Testis (tissue), 3 donors: Measurements from ENCODE around the gene TNS2. TPM values are rescaled to one million over a fixed set of nuclear protein-coding genes. Genes with fewer than 3 reads are reported as not detected.
"Not testable (repeated sequence)": the region's sequence is repeated elsewhere in the genome, so short reads cannot be mapped to it uniquely, and the experiment has no call there.

Experiments used
- DNase-seq: peaks from one replicate; pipeline ENCODE4 v3.0.0-alpha.2; 2019
- H3K27ac ChIP-seq, 2 donors: fragments of 200-600 bp; sonication (generic); one replicate each; pipeline ENCODE4 v1.5.1; 2019
- H3K27me3 ChIP-seq: fragments of 200-600 bp; sonication (generic); one replicate; pipeline ENCODE4 v1.5.1; 2019
- H3K36me3 ChIP-seq: fragments of 200-600 bp; sonication (generic); one replicate; pipeline ENCODE4 v1.5.1; 2017; ENCODE audit warnings: low read depth; ENCODE audit errors: missing control alignments
- H3K4me1 ChIP-seq: fragments of 200-600 bp; sonication (generic); one replicate; pipeline ENCODE4 v1.5.1; 2019
- H3K4me3 ChIP-seq, 2 donors: fragments of 200-600 bp; sonication (generic); one replicate each; pipeline ENCODE4 v1.5.1; 2017 to 2019
- H3K9me3 ChIP-seq: fragments of 200-600 bp; sonication (generic); one replicate; pipeline ENCODE4 v1.5.1; 2017
- POLR2A ChIP-seq: fragments of 450-650 bp; IDR thresholded peaks from one replicate; pipeline ENCODE4 v1.6.1; 2017; ENCODE audit warnings: antibody characterized with exemption, mild to moderate bottlenecking, moderate library complexity
- WGBS, 2 donors: methylation state at CpG; one replicate each; pipeline ENCODE4 v1.1.5; 2018; 5-methylcytosine and 5-hydroxymethylcytosine counted together
- intact Hi-C: fragments of 100-400 bp; cut with DNase I; formaldehyde crosslinking; loops from one replicate; pipeline ENCODE4 v1.15.1; 2023; ENCODE audit warnings: low total_unique reads
- polyA plus RNA-seq: library from polyadenylated mRNA; stranded (reverse); fragments of 350-450 nt; fragmentation: Illumina TruSeq; extraction: RNeasy Lipid Tissue Mini Kit (QIAGEN cat#74804); gene quantifications from one replicate; pipeline ENCODE4 v1.2.3, GENCODE V29; 2014; ENCODE audit warnings: low read depth, low replicate concordance; ENCODE audit not compliant: insufficient read depth
- total RNA-seq, 2 donors: library from RNA; depleted of rRNA; stranded (reverse); fragments of >200 nt; gene quantifications; one replicate each; pipeline ENCODE4 v1.2.3, GENCODE V29; 2016
- TF ChIP-seq, protein P1 (sequence below), 3 experiments: fragments of 450-650 bp in 2 of 3; fragments of 200-600 bp in 1 of 3; sonication (generic) in 1 of 3; IDR thresholded peaks; one replicate each; pipeline ENCODE4 v1.5.1; 2016 to 2019; ENCODE audit warnings: antibody characterized with exemption in 3 of 3, mild to moderate bottlenecking in 2 of 3, moderate library complexity in 1 of 3

The TNS2 gene
- total and polyA plus RNA-seq, 3 donors from 2014 or later: 47.0 to 138 (median 108) TPM

DNA sequence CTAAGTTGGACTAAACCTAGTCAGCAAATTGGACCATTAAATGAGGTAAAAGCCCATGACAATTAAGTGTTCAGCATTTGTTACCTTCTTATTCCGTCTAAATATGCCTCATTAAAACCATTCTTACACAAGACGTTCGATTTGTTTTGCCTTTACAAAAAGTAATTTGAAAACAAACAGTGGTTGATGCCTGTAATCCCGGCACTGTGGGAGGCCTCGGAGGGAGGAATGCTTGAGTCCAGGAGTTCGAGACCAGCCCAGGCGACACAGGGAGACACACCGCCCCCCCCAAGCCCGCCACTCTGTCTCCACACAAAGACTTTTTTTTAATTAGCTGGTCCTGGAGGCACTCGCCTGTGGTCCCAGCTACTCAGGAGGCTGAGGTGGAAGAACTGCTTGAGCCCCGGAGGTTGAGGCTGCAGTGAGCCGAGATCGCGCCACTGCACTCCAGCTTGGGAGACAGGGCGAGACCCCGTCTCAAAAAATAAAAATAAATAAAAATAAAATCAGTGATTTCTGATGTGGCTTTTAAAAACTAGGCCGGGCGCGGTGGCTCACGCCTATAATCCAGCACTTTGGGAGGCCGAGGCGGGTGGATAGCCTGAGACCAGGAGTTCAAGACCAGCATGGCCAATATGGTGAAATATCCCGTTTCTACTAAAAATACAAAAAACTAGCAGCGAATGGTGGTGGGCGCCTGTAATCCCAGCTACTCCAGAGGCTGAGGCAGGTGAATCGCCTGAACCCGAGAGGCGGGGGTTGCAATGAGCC lies 44.5 kb upstream of the TNS2 start:
- Histone ChIP-seq H3K9me3 (no peaks in the 10 kb centered on the region), H3K4me3 (peak overlapping the region; percentile 97 to 99), H3K27me3 (no peaks in the 10 kb centered on the region), H3K27ac (peak overlapping the region; percentile 97 to 98), H3K4me1 (peaks cover 31% of the 10 kb centered on the region), H3K36me3 (no peaks in the 10 kb centered on the region)
- 3 to 8% methylated on average over 22 to 28 of the region's 28 CpGs for WGBS, 2 donors
- DNase-seq: peak; percentile 29
- no peak for TF ChIP-seq POLR2A
- TF ChIP-seq, protein P1, sequence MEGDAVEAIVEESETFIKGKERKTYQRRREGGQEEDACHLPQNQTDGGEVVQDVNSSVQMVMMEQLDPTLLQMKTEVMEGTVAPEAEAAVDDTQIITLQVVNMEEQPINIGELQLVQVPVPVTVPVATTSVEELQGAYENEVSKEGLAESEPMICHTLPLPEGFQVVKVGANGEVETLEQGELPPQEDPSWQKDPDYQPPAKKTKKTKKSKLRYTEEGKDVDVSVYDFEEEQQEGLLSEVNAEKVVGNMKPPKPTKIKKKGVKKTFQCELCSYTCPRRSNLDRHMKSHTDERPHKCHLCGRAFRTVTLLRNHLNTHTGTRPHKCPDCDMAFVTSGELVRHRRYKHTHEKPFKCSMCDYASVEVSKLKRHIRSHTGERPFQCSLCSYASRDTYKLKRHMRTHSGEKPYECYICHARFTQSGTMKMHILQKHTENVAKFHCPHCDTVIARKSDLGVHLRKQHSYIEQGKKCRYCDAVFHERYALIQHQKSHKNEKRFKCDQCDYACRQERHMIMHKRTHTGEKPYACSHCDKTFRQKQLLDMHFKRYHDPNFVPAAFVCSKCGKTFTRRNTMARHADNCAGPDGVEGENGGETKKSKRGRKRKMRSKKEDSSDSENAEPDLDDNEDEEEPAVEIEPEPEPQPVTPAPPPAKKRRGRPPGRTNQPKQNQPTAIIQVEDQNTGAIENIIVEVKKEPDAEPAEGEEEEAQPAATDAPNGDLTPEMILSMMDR (IDR thresholded peaks at IDR 0.05): no peak
- intact Hi-C loops: no loop called here

DNA sequence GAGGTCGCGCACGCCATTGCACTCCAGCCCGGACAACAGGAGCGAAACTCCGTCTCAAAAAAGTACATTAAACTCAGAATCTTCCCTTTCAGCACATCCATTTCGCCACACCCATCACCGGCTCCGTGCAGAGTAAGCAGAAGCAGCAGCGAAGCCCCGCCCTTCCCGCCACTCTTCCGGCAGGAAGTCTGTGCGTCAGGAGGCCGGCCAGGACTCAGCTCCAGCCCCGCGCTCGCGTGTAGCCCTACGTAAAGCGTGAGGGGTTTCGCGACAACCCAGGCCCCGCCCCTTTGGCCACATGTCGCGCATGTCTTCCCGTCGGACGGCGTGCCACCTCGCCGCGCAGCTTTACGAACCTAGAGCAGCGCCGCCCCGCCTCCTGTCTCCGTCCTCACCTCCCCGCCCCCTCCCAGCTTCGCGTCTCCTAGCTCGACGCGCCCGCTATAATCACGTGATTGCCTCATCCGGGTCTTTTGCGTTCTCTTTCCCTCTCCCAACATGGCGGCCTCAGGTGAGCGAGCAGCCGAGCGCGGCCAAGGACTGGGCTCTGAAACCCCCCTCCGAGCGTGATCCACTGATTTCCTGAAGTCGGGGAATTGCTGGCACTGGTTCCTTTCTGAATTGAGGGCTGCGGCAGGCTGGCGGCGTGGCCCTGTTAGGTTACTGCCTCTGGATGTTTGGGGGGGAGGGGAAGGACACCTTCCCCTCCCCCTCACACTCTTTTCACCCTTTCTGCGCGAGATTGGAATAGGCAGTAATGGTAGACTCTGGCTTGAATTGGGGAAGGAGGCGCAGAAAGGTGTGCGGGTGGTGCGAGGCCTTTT lies 43.7 kb upstream of the TNS2 start, which contains the start of gene EIF4B:
Gene EIF4B, plus strand, starts transcription at position 471 of the 824 bp plus-strand sequence. Its CDS starts 28 bp downstream, at position 499.
- Histone ChIP-seq H3K4me1 (peaks cover 34% of the 10 kb centered on the region), H3K27me3 (no peaks in the 10 kb centered on the region), H3K9me3 (no peaks in the 10 kb centered on the region), H3K27ac (peak within 1 kb of the TSS; percentile 97 to 98), H3K36me3 (no peaks in the 10 kb centered on the region), H3K4me3 (peak within 1 kb of the TSS; percentile 97 to 99)
- DNase-seq: peak; percentile 100
- intact Hi-C loops: no loop called here
- 0% methylated on average over 59 to 64 of the region's 64 CpGs for WGBS, 2 donors
- TF ChIP-seq, protein P1 (IDR thresholded peaks at IDR 0.05): no peak
- TF ChIP-seq POLR2A: peak; percentile 9

DNA sequence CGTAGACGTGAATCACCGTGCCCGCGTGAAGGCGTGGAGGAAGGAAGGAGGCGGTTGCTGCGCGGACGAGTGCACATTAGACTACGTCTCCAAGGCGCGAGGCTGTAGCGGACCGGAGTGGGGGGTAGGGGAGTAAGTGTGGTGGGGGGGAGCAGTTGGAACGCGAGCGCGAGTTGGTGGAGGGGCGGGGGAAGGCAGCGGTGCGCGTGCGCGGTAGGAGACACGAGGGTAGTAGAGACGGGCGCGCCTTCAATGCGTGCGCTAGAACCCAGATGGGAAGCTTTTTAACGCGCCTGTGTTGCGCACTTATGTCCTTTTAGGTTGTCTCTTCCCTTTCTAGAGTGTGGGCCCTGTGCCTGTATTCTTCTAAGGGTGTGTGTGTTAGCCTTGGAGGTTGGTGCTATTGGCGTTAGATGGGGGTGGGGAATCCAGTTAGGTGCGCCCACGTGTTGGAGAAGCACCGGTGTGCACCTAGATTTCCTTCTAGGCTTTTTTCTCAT lies 43.0 kb upstream of the TNS2 start:
- Histone ChIP-seq H3K4me3 (peak overlapping the region; percentile 97 to 99), H3K36me3 (no peaks in the 10 kb centered on the region), H3K4me1 (peaks cover 41% of the 10 kb centered on the region), H3K9me3 (no peaks in the 10 kb centered on the region), H3K27me3 (no peaks in the 10 kb centered on the region), H3K27ac (peak overlapping the region; percentile 97 to 98)
- intact Hi-C loops: no loop called here
- 1% methylated on average over 22 to 38 of the region's 38 CpGs for WGBS, 2 donors
- TF ChIP-seq, protein P1 (IDR thresholded peaks at IDR 0.05): no peak
- TF ChIP-seq POLR2A: no peak
- peak; percentile 88 for DNase-seq

DNA sequence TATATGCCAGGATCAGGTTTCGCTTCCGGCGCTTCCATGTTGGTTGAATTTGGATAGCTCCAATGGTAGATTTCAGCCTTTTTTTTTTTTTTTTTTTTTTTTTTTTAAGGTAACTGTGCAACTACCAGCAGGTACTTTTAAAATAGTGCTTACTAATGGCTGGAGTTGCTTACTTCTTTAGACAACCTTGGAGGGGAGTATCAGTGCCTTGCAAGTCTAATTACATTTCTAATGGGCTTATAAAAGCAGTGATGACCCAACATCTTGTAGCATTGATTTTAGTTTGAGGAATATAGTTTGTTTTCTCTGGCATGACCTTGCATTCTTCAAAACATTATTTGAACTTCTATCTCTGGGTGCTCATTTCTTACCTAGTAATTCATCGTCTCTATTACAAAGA lies 42.5 kb upstream of the TNS2 start:
- Histone ChIP-seq H3K9me3 (no peaks in the 10 kb centered on the region), H3K4me3 (peak overlapping the region; percentile 97 to 99), H3K27ac (peak overlapping the region in 1 of 2 donors; percentile 97), H3K27me3 (no peaks in the 10 kb centered on the region), H3K36me3 (no peaks in the 10 kb centered on the region), H3K4me1 (peaks cover 42% of the 10 kb centered on the region)
- no peak for DNase-seq
- WGBS, 2 donors: 18 to 23% methylated on average over 3 to 4 of the region's 4 CpGs
- intact Hi-C loops: no loop called here
- TF ChIP-seq POLR2A: no peak
- TF ChIP-seq, protein P1 (IDR thresholded peaks at IDR 0.05): no peak

DNA sequence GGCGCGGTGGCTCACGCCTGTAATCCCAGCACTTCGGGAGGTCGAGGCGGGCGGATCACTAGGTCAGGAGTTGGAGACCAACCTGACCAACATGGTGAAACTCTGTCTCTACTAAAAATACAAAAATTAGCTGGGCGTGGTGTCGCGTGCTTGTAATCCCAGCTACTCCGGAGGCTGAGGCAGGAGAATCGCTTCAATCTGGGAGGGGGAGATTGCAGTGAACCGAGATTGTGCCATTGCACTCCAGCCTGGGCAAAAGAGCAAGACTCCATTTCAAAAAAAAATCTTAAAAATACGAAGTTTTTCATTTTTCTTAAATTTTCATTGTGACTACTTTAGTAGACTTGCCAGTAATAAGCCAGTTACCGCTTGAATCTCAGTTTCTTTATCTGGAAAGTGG lies 41.1 kb upstream of the TNS2 start:
- peaks cover 42% of the 10 kb centered on the region for H3K4me1 ChIP-seq
- intact Hi-C loops, H3K36me3 ChIP-seq, H3K27me3 ChIP-seq, H3K9me3 ChIP-seq, DNase-seq, H3K27ac ChIP-seq, H3K4me3 ChIP-seq: not testable (repeated sequence)
- WGBS, 2 donors: 54 to 76% methylated on average over 15 of the region's 15 CpGs
